HG02938 (cell line): ENCODE data around the gene POT1.
A peak's percentile ranks its signal among the peaks of the same experiment; 100 is the strongest.

Experiments
- ATAC-seq: cut with Tn5 transposase; IDR thresholded peaks from one replicate; pipeline ENCODE4 v1.9.1; 2021; ENCODE audit warnings: mild to moderate bottlenecking, moderate library complexity; ENCODE audit not compliant: unreplicated experiment

Gene POT1

GRCh38 chr7:124912972-124913371 lies 16.7 kb downstream of the POT1 start:
- no peak for ATAC-seq

DNA sequence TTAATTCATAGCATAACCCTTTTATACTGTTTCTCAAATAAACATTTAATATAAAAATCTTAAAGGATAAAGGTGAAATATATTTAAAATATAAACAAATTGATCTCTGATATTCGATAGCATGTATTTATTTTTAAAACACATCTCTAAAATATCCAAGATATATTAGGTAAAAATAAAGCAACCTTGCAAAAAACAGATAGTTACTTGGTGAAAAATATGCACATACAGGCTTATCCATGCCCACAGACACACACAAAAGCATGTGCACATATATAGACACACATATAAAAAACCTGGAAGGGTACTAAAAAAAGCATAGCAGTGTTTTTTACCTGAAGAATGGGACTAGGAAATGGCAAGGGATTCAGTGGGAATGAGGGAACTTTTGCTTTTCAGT lies 19.8 kb downstream of the POT1 start:
- no peak for ATAC-seq

DNA sequence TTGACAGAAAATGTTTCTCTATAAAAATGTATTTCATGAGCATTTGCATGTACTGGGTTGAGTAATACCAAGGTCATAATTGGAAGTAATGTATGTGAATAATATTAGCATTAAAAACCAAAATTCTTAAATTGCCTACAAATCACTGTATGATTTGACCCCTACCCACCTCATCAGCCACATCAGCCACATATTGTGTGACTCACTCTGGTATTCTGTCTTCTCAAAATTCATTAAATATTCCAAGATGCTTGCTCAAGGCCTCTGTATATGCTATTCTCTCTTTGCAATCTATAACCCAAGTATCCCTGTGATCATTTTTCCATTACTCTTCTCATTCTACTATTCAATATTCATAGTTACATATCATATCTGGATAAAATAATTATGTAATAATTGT lies 21.4 kb downstream of the POT1 start:
- ATAC-seq, result no peak

- no peak for ATAC-seq
Measured at GRCh38 chr7:124907490-124907889, 22.1 kb downstream of the POT1 start.

DNA sequence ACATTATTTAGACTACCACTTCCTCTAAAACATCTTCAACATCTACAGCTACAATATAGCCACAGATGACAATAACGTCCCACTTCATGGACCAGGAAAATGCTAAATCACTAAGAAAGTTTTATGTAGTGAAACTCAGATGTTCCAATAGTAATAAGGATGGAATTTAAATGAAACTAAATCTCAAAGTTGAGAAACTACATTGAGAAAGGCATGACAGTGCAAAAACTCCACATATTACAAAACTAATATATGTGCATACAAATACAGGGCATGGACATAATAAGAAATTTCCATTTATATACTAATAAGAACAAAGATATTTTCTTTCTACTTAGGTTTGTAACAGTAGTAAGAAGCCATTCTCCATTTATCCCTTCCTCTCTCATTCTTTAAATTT lies 31.1 kb downstream of the POT1 start:
- no peak for ATAC-seq

- no peak for ATAC-seq
Measured at GRCh38 chr7:124896001-124896400, 33.6 kb downstream of the POT1 start.

GRCh38 chr7:124893140-124893827 lies 36.3 kb downstream of the POT1 start:
- peak; percentile 93 for ATAC-seq

DNA sequence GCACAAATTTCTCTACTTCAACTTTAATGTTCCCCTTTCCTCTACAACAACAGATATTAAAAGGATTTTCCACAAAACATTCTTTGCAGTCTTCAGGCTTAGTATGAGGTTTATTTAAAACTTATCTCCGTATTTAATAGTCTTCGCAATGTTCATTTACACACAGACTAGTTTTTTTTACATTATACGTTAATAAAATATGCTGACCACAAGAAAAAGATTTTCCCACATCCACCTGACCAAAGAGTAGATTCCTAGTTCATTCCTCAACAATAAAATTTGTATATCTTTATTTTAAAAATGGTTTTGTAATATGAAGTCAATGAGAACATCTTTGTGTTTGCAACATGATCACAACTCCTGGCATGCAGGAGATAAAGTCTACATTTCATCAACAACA lies 42.4 kb downstream of the POT1 start:
- ATAC-seq, result no peak

DNA sequence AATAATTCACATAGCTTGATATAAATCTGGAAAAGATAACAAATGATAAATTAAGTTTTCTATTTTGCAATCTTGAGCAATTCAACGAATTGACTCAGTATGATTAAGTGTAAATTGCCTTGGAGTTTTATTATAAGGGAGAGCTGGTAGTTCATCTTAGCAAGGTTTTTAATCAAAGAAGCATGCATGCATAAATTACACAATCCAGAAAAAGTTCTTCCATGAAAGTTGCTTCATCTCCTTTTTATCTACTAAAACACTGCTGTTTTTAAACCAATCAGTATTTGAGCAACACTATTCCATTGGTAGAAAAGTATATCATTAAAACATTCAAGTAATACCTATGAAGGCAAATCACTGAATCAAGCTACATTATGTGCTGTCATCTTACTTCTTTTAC lies 47.6 kb downstream of the POT1 start:
- ATAC-seq, result no peak

- no peak for ATAC-seq
Measured at GRCh38 chr7:124879771-124880170, 49.9 kb downstream of the POT1 start.

DNA sequence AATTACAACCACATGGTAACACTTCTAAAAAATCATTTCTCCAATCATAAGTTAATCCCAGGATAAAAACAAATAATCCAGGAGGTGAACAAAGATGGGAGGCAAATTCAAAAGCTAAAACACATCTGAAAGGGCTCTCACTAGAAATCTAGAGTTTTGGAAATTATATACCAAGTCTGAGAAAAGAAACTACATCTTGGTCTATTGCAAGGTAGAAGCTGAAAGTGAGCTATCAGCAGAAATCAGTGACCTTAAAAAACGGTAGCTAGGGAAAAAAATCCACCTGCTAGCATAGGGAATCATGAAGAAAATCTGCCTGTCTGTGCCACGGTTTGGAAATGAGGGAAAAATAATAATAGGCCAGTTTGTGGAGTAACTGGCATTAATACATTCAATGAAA lies 50.5 kb downstream of the POT1 start:
- ATAC-seq, result no peak

DNA sequence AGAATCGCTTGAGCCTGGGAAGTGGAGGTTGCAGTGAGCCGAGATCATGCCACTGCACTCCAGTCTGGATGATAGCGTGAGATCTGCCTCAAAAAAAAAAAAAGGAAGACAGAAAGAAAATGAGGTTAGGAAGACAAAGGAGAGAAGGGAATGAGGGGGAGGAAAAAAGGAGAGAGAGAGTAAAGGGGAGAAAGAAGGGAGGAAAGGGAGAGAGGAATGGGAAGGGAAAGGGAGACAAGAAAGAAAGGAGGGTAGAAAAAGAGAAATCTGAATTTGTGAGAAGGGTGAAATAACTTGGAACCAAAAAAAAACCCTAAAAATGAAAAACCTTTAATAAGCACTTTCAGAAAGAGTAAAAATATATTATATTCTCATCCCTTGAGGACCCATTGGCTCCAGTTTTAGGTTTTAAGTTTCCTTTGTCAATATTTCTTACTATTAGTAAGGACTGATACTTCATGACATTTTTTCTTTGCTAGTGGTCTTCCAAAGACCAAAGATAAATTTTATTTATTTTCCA lies 54.9 kb downstream of the POT1 start:
- no peak for ATAC-seq

DNA sequence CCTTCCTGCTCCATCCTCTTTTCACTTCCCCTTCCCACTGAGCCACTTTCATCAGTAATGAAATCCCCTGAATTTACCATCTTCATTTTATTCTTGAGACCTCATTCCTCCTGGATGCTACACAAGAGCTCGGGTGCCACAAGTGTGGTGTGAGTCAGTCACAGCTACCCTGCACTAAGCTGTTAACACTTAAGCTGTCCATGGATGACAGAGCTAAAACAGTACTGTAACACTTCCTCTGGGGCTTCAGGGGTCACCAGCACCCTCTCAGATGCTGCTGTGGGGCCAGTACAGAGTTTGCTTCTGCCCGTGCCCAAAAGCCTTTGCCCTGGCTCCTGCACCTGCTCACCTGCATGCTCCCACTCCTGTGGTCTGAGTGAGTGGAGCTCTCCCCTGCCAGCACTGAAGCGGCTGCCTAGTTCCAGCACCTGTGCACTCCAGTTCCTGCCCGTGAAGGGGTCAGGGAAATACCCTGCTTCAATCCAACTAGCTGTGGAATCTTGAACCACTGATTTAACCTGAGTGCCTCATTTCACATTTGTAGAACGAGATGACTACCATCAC lies 71.9 kb downstream of the POT1 start:
- no peak for ATAC-seq

GRCh38 chr7:124856299-124856888 lies 73.2 kb downstream of the POT1 start:
- ATAC-seq, result peak; percentile 88

- ATAC-seq, result no peak
Measured at GRCh38 chr7:124843336-124843735, 86.3 kb downstream of the POT1 start.

GRCh38 chr7:124840435-124840834 lies 89.2 kb downstream of the POT1 start:
- ATAC-seq, result no peak

- ATAC-seq, result no peak
Measured at GRCh38 chr7:124839687-124840086, 89.9 kb downstream of the POT1 start.

GRCh38 chr7:124836173-124836572 lies 93.5 kb downstream of the POT1 start:
- no peak for ATAC-seq

GRCh38 chr7:124818807-124819206 lies 110.8 kb downstream of the POT1 start:
- no peak for ATAC-seq

DNA sequence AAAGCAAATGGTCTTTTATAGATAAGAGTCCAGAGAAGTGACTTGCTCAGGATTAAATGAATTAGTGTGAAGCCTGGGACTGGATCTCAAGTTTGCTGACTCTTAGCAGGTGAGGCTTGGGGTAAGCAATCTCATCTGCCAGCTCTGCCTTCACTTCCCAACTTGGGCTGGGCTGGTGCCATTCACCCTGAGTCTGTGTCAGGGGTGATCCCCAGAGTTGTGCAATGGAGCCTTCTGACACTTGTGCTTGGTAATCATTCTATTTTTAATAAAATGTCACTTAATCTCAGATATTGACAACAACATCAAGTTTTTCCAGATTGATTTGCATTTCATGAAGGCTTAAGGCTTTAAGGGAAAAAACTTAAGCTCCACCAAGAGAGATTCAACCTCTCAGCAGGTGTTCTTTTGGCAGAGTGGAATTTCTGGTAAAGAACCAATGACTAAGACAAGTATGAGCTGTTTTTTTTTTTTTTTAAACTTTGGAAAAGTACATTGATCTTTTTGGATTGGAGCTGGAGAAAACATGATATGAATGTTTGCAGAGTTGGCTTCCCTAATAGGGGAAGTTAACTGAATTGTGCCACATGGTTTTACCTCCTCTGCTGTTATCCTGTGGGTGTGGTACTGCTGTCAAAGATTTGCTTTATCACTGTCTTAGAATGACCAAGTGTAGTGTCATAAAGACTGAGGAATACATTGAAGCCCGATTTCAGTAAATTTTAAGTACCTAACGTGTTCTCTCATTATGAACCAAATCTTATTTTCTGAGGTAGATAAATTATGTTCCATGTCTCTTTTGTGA lies 115.4 kb downstream of the POT1 start:
- ATAC-seq, result no peak

DNA sequence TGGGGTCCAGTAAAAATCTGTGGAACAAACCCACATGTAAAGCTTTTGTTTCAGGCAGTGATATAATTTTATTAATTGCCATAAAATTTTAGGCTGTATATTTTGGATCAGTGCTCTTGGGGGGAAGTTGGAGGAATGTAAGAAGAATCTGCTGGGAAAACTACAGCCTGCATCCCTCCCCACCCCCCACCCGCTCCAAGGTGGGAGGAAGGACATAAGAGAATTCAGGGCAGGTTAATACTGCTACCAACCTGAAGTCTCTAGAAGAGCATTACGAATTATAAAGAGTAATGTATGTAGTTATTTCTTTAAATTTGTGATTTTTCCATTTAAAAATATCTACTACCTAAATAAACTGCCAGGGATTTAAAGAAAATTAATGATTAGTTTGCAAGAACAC lies 116.9 kb downstream of the POT1 start:
- no peak for ATAC-seq

DNA sequence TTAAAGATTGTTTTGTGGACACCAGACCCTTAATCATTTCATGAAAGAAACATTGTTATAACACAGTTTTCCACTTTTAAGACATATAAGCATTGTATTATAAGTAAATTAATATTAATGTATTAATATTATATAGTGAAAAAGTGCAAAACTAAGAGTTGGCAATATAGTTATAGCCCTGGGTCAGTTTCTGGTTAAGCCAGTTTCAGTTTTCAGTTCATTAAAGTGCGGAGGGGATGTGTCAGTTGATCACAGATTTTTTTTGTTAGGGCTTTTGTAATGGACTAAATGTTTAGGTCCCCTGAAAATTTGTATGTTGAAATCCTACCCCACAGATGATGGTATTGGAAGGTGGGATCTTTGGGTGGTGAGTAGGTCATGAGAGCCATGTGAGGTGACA lies 118.3 kb downstream of the POT1 start:
- no peak for ATAC-seq
